Activated T-cell treated with anti-CD3 and anti-CD28 coated beads, Interleukin-2, amount 50 U/mL, for 1 hour (primary cell): Measurements from ENCODE around the gene HAND1.

Experiments
- DNase-seq: peaks from one replicate; pipeline ENCODE4 v3.0.0-alpha.2; 2020

HAND1 gene

DNA sequence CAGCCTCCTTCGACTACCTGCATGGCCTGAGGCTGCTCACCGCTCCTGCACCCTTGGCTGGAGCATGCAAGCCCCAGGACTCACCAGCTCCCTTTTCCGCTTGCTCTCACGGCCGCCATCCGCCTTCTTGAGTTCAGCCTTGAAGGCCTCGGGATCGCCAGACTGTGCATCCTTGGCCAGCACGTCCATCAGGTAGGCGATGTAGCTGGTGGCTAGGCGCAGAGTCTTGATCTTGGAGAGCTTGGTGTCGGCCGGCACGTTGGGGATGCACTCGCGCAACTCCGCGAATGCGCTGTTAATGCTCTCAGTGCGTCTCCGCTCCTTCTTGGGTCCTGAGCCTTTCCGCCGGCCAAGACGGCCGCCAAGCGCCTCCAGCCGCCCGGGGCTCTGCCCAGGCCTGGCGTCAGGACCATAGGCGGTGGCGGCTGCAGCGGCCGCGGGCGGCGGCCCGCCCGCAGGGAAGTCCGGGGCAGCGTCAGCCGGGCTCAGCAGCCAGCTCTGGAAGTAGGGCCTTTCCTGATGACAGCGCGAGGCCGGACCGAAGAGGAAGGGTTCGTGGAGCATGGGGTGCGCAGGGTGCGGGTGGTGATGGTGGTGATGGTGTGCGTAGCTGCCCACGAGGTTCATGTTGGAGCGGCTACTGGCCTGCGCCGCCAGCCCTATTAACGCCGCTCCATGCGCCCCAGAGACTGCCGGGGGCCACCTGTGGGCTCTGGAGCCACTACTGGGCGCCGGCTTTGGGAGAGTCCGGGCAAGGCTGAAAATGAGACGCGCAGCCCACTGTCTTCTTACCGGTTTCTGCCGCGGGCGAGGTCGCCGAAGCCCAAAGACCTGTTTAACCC is 424 bp downstream of the HAND1 start:
- no peak for DNase-seq

DNA sequence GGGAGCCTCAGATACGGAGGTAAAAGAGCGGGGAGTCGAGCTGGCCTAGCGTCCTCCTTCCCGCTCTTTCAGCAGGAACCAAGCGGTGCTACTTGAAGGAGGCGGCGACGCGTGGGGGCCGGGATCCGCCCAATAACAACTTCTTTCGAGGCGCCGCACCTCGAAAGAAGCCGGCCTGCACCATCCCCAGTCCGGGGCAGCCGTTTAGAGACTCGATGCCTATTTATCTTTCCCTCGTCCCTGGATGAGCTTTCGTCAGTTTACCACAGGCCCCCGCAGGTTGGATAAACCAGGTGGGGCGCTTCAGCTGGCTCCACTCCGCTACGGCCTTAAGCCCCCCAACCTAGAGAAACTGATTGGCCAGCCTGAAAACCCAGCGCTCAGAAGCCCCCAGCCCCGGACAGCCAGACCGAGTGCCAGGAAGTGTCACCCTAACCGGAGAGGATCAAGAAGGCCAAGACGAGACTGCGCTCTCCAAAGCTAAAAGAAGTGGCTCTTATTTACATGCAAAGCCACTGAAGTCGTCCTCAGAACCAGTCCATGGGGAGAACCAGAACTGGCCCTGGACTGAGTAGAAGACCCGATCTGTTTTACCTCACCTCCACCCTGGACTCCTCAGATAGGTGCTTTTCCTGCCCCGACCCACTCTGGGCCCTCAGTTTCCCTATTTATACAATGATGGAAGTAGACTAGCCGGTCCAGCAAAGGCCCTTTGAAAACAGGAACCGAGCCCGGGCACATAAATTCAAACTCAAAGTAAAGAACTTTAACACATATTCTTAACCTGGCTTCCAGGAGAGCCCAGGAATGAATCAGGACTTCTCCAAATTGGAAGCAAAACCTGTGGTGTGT is 1.4 kb downstream of the HAND1 start:
- no peak for DNase-seq

DNA sequence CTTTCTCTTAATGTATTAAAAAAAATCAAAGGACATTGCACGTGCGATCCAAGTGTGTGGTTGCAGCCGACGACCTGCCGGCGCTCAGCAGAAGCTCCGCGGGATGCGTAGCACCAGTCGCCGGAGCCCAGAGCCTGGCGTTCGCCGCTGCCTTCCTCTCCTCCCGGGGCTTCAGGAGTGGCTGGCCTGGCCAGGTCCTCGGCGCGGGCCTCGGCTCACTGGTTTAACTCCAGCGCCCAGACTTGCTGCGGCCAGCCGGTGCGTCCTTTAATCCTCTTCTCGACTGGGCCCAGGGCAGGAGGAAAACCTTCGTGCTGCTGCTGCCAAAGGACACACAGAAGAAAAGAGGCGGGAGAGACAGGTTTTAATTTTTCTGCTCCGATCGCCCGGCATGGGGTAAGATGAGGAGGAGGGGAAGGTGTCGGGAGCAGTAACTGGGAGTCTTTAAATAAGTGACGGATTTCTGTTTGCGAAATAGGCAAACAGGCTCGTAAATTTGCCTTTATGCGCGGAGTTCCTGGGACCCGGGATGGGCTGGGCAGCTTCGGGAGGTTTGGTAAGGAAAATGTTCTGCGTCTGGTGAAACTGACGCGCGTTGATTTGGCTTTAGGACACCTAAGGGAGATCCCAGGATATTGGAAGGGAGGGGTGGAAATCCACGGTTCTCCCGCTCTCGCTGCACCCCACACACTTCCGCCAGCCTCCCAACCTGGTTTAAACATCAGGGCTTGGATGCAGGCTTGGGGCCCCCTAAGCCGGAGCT is 2.3 kb downstream of the HAND1 start:
- no peak for DNase-seq

GRCh38 chr5:154474396-154475334 is 3.4 kb downstream of the HAND1 start:
- no peak for DNase-seq

- no peak for DNase-seq
Observed at GRCh38 chr5:154473581-154474283, 4.3 kb downstream of the HAND1 start.

- no peak for DNase-seq
Observed at GRCh38 chr5:154472871-154473580, 5.0 kb downstream of the HAND1 start.

GRCh38 chr5:154470947-154471870 is 6.8 kb downstream of the HAND1 start:
- DNase-seq: no peak

GRCh38 chr5:154470137-154470536 is 7.9 kb downstream of the HAND1 start:
- DNase-seq: no peak

GRCh38 chr5:154467655-154468354 is 10.2 kb downstream of the HAND1 start:
- DNase-seq: peak; percentile 76

DNA sequence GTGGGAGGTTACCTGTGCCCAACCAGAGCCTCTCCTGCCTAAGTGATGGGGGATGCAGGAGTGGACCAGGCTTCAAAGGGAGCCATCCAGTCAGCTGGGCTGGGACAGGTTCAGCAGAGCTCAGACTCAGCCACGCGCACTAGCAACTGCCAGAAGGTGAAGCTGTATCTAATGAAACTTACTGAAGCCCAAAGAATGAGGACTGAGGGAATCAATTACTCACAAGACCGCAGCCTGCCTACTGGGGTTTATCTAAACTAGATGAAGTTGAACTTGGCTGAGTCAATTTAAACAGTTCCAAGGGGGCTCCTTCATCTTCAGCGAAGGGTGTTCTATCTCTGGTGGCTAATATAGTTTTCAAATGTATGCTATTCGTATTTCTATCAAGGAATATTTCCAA is 11.4 kb downstream of the HAND1 start:
- no peak for DNase-seq

DNA sequence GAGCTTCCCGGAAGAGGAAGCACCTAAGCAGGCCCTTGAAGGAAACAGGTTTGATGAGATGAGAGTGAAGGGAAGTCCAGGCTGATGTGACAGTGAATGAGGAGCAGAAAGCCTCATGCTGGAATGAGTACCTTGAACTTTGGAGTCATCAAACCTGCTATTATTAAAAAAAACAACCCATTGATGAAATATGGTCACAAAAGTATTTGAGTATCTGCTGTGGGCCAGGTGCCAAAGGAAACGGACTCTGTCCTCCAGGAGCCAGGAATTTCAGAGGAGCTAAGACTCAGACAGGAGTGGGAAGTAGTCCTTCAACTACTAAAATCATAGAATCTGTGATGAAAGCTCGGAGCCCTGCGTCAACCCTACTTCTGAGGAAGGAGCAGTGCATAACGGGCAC is 11.9 kb downstream of the HAND1 start:
- no peak for DNase-seq

GRCh38 chr5:154465169-154465568 is 12.9 kb downstream of the HAND1 start:
- no peak for DNase-seq

DNA sequence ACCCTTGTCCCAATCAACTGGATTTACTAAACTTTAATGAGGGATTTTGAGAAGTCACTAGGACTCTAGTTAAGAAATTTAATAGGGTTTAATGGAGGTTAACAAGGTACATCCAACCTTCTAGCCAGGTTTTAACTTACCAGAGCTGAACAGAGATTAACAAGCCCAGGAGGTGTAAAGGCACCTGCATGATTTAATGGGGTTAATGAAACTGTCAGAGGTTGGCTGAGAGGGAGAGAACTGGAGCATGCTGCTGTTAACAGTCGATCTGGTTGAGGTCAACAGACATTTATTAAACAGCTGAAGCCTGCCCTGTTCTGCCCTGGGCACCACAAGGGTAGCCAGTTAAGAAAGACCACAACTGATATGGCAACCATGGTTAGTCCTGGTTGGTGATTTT is 13.6 kb downstream of the HAND1 start:
- no peak for DNase-seq

- no peak for DNase-seq
Observed at GRCh38 chr5:154461531-154461930, 16.5 kb downstream of the HAND1 start.

DNA sequence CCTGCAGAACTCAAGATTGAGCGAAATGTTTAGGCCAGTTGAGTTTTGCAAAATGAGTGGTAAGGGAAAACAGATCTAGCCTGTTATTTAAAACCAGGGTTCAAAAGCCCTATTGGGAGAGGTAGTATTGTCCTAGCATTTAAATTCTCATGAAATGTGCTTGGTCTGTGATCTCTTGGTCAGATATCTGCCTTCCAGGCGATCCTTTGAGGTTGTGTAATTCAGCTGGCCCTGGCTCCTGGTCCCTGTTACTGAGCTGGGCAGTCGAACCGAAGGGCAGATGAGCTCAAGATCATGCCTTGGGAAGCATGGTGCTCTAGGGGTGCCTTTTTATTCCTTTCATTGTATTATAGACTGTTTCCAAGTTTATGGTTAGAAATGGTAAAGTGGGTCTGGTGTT is 17.9 kb downstream of the HAND1 start:
- no peak for DNase-seq

DNA sequence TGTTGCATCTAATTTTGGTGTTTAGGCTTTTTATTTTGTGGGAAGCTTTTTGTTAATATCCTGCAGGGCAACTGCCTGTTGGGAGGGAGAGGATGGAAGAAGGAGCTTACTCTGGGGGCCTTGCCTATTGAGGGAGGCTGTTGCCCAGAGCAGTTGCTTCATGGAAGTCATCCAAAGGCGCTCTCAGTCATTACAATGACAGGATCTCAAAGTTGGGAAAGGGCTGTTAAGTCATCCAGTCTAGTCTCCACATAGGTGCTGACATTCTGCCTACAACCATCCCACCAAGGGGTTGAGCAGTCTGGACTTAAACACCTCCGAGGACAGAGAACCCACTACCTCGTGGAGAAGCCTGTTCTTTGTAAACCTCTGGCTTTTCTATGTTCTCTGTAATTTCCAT is 19.0 kb downstream of the HAND1 start:
- no peak for DNase-seq

GRCh38 chr5:154456540-154456939 is 21.5 kb downstream of the HAND1 start:
- no peak for DNase-seq

- no peak for DNase-seq
Observed at GRCh38 chr5:154455585-154455984, 22.4 kb downstream of the HAND1 start.

DNA sequence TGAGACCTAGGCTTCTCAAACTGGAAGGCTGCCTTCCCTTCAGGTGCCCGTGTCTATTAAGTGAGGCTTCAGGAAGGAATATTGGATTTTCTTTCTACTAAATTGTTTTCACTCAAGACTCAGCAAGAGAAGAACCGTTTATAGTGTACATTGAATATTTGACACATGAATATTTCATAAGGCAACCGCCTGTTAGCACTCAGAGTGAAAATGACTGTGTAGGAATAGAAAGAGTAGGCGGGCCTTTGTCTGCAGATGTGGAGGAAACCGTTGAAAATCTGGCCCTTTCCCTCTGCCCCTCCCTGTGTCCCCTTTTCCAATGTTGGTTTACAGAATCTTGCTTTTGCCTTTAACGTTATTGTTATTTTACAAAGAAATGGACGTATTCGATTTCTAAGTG is 26.1 kb downstream of the HAND1 start:
- no peak for DNase-seq
